Spleen (tissue), 7 donors: ENCODE data around the gene DAB2.

Source experiments
- CTCF ChIP-seq, 11 experiments: fragments of 200-600 bp in 7 of 11; fragments of 450-650 bp in 4 of 11; sonication (generic) in 4 of 11; IDR thresholded peaks in 8 of 11; conservative IDR thresholded peaks in 3 of 11; 1 replicate in 7 of 11; 2 replicates in 4 of 11; pipeline versions ENCODE4 v1.4.0 to v1.8.0; 2016 to 2021; ENCODE audit warnings: antibody characterized with exemption in 11 of 11, inconsistent platforms in 4 of 11, mild to moderate bottlenecking in 1 of 11
- POLR2A ChIP-seq, 3 donors: fragments of 450-650 bp; IDR thresholded peaks; one replicate each; pipeline ENCODE4 v1.5.1; 2017; ENCODE audit warnings: antibody characterized with exemption in 3 of 3, mild to moderate bottlenecking in 1 of 3
- POLR2AphosphoS5 ChIP-seq, 3 donors: sonication (generic); formaldehyde crosslinking; IDR thresholded peaks; one replicate each; pipeline ENCODE4 v1.5.1; 2017; ENCODE audit warnings: antibody characterized with exemption in 3 of 3
- donor health status: DM: no; HTN: no; CAD: no; lungs with moderate emphysema.
- donor health status: DM: no; HTN: no; CAD: no.
- donor health status: DM: no; HTN: no; CAD: no.

GRCh38 chr5:39448506-39449128 is 23.8 kb upstream of the DAB2 start:
- no peak for TF ChIP-seq CTCF (IDR thresholded peaks at IDR 0.05 in 8 of 11, conservative IDR thresholded peaks at IDR 0.05 in 3 of 11)
- no peak for TF ChIP-seq POLR2A (IDR thresholded peaks at IDR 0.05)
- no peak for TF ChIP-seq POLR2AphosphoS5 (IDR thresholded peaks at IDR 0.05)
